LNCaP clone FGC (cell line): ENCODE measurements around the gene FRAT2.
"Not testable (repeated sequence)": the region's sequence is repeated elsewhere in the genome, so short reads cannot be mapped to it uniquely, and the experiment has no call there.

Experiments used
- DNase-seq: peaks from one replicate; pipeline ENCODE4 v3.0.0-alpha.2; 2011; ENCODE audit warnings: low read depth
- H3K4me3 ChIP-seq: 2 replicates; pipeline ENCODE4 v1.5.1; 2011; ENCODE audit warnings: mild to moderate bottlenecking, low read depth, low read length, control low read depth
- CTCF ChIP-seq: IDR thresholded peaks from 2 replicates; pipeline ENCODE4 v1.5.1; 2012; ENCODE audit warnings: mild to moderate bottlenecking; ENCODE audit not compliant: control insufficient read depth, insufficient read depth; ENCODE audit errors: extremely low read depth

The FRAT2 gene

GRCh38 chr10:97291357-97292096, 43.0 kb downstream of the FRAT2 start:
- peak overlapping the region; percentile 83 for H3K4me3 ChIP-seq
- TF ChIP-seq CTCF, result no peak
- no peak for DNase-seq

DNA sequence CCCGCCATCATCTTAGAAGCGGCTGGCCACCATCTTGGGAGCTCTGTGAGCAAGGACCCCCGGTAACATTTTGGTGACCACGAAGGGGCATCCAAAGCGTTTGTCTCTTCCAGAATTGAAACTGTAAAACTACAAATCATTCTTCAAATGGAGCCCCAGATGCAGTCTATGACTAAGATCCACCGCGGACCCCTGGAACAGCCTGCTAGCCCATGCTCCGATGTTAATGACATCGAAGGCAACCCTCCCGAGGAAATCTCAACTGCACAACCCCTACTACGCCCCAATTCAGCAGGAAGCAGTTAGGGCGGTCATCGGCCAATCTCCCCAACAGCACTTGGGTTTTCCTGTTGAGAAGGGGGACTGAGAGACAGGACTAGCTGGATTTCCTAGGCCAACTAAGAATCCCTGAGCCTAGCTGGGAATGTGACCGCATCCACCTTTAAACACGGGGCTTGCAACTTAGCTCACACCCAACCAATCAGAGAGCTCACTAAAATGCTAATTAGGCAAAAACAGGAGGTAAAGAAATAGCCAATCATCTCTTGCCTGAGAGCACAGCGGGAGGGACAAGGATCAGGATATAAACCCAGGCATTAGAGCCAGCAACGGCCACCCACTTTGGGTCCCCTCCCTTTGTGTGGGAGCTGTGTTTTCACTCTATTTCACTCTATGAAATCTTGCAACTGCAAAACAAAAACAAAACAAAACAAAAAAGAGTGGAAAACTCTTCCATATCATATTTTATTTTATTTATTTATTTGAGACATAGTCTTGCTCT, 43.8 kb downstream of the FRAT2 start:
- H3K4me3 ChIP-seq, result peak overlapping the region; percentile 83
- not testable (repeated sequence) for DNase-seq

DNA sequence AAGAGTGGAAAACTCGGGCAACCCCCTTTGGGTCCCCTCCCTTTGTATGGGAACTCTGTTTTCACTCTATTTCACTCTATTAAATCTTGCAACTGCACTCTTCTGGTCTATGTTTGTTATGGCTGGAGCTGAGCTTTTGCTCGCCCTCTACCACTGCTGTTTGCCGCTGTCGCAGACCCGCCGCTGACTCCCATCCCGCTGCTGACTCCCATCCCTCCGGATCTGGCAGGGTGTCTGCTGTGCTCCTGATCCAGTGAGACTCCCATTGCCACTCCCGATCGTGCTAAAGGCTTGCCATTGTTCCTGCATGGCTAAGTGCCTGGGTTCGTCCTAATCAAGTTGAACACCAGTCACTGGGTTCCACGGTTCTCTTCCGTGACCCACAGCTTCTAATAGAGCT, 44.5 kb downstream of the FRAT2 start:
- not testable (repeated sequence) for DNase-seq, H3K4me3 ChIP-seq
